Mesendoderm (in vitro differentiated cells): ENCODE measurements around the gene NOL6.

Experiments used
- DNase-seq: peaks from one replicate; pipeline ENCODE4 v3.0.0; 2013
- H2AK5ac ChIP-seq: 2 replicates; pipeline ENCODE4 v1.6.1; 2013; ENCODE audit warnings: low read length, inconsistent platforms
- H2BK120ac ChIP-seq: 2 replicates; pipeline ENCODE4 v1.6.1; 2013; ENCODE audit warnings: low read depth, mild to moderate bottlenecking, low read length, moderate library complexity, mixed read lengths
- H2BK15ac ChIP-seq: replicated peaks from 2 replicates; pipeline ENCODE4 v1.6.1; 2013; ENCODE audit warnings: low read depth, mild to moderate bottlenecking, moderate library complexity
- H2BK5ac ChIP-seq: 2 replicates; pipeline ENCODE4 v1.6.1; 2013; ENCODE audit warnings: low read length, inconsistent platforms
- H3K18ac ChIP-seq: 2 replicates; pipeline ENCODE4 v1.6.1; 2013; ENCODE audit warnings: mild to moderate bottlenecking, low read length, mixed read lengths
- H3K23ac ChIP-seq: one replicate; pipeline ENCODE4 v1.6.1; 2013; ENCODE audit warnings: low read length
- H3K27ac ChIP-seq: 2 replicates; pipeline ENCODE4 v1.5.1; 2013; ENCODE audit warnings: low read depth, mild to moderate bottlenecking, inconsistent platforms, low read length, moderate library complexity
- H3K27me3 ChIP-seq: 2 replicates; pipeline ENCODE4 v1.6.1; 2013; ENCODE audit warnings: low read length, control low read depth, mild to moderate bottlenecking, inconsistent platforms; ENCODE audit not compliant: insufficient read depth, poor library complexity
- H3K36me3 ChIP-seq: 2 replicates; pipeline ENCODE4 v1.6.1; 2013; ENCODE audit warnings: low read length, inconsistent platforms; ENCODE audit not compliant: control insufficient read depth, insufficient read depth
- H3K4ac ChIP-seq: one replicate; pipeline ENCODE4 v1.6.1; 2013; ENCODE audit warnings: low read depth, mild to moderate bottlenecking, low read length, moderate library complexity
- H3K4me1 ChIP-seq: 2 replicates; pipeline ENCODE4 v1.6.1; 2013; ENCODE audit warnings: low read depth, low read length, inconsistent platforms; ENCODE audit not compliant: control insufficient read depth
- H3K4me2 ChIP-seq: 2 replicates; pipeline ENCODE4 v1.6.1; 2013; ENCODE audit warnings: low read length
- H3K4me3 ChIP-seq: 2 replicates; pipeline ENCODE4 v1.5.1; 2013; ENCODE audit warnings: mild to moderate bottlenecking, low read length
- H3K56ac ChIP-seq: one replicate; pipeline ENCODE4 v1.6.1; 2013; ENCODE audit warnings: low read length
- H3K79me1 ChIP-seq: 2 replicates; pipeline ENCODE4 v1.6.1; 2013; ENCODE audit warnings: low read length, inconsistent platforms
- H3K79me2 ChIP-seq: 2 replicates; pipeline ENCODE4 v1.6.1; 2013; ENCODE audit warnings: mild to moderate bottlenecking, low read length; ENCODE audit not compliant: control insufficient read depth, insufficient read depth
- H3K9ac ChIP-seq: 2 replicates; pipeline ENCODE4 v1.6.1; 2013; ENCODE audit warnings: low read length, inconsistent platforms
- H4K5ac ChIP-seq: one replicate; pipeline ENCODE4 v1.6.1; 2013; ENCODE audit warnings: low read length
- H4K8ac ChIP-seq: one replicate; pipeline ENCODE4 v1.6.1; 2013; ENCODE audit warnings: low read depth, mild to moderate bottlenecking, control low read depth, low read length, moderate library complexity
- WGBS: extraction: QIAGEN DNeasy Blood & Tissue Kit; methylation state at CpG from one replicate; pipeline ENCODE4 v1.1.7; 2013; ENCODE audit warnings: low lambda C conversion rate, missing lambda C conversion rate; ENCODE audit not compliant: insufficient coverage; ENCODE audit errors: extremely low coverage; 5-methylcytosine and 5-hydroxymethylcytosine counted together

Gene NOL6

GRCh38 chr9:33443047-33443446, 30.7 kb downstream of the NOL6 start:
- no peak for DNase-seq
- Histone ChIP-seq H2BK15ac (no peak overlapping the region), H3K27ac (no peak overlapping the region), H3K36me3 (no peaks in the 10 kb centered on the region), H3K4ac (no peak overlapping the region), H4K8ac (no peak overlapping the region), H3K4me1 (peaks cover 15% of the 10 kb centered on the region), H3K4me3 (no peak overlapping the region), H2BK5ac (no peak overlapping the region), H3K23ac (no peak overlapping the region), H3K4me2 (no peak overlapping the region), H3K79me1 (no peaks in the 10 kb centered on the region), H2BK120ac (no peak overlapping the region), H2AK5ac (no peak overlapping the region), H3K56ac (no peak overlapping the region), H3K79me2 (no peaks in the 10 kb centered on the region), H3K9ac (no peak overlapping the region), H3K18ac (no peak overlapping the region), H3K27me3 (no peaks in the 10 kb centered on the region), H4K5ac (no peak overlapping the region)
- no CpG with 5 or more reads among the region's 9 CpGs for WGBS

- Histone ChIP-seq H4K5ac (no peak overlapping the region), H3K4me2 (no peak overlapping the region), H2BK120ac (no peak overlapping the region), H2AK5ac (no peak overlapping the region), H3K4ac (no peak overlapping the region), H2BK15ac (no peak overlapping the region), H3K4me1 (peaks cover 15% of the 10 kb centered on the region), H3K27ac (no peak overlapping the region), H3K56ac (no peak overlapping the region), H3K4me3 (no peak overlapping the region), H4K8ac (no peak overlapping the region), H3K18ac (no peak overlapping the region), H3K9ac (no peak overlapping the region), H3K27me3 (no peaks in the 10 kb centered on the region), H3K79me1 (no peaks in the 10 kb centered on the region), H3K23ac (no peak overlapping the region), H3K79me2 (no peaks in the 10 kb centered on the region), H2BK5ac (no peak overlapping the region), H3K36me3 (no peaks in the 10 kb centered on the region)
- no peak for DNase-seq
- no CpG with 5 or more reads among the region's 15 CpGs for WGBS
Measured at GRCh38 chr9:33442125-33442524, 31.6 kb downstream of the NOL6 start.

- no peak overlapping the region for H2BK5ac ChIP-seq
- H4K5ac ChIP-seq: no peak overlapping the region
- H3K79me1 ChIP-seq: no peaks in the 10 kb centered on the region
- H3K23ac ChIP-seq: no peak overlapping the region
- H3K4me1 ChIP-seq: peaks cover 15% of the 10 kb centered on the region
- H2BK15ac ChIP-seq: no peak overlapping the region
- H3K79me2 ChIP-seq: no peaks in the 10 kb centered on the region
- no peaks in the 10 kb centered on the region for H3K36me3 ChIP-seq
- H3K27me3 ChIP-seq: no peaks in the 10 kb centered on the region
- no peak overlapping the region for H3K4me3 ChIP-seq
- whole genome bisulfite sequencing: no CpG with 5 or more reads among the region's 1 CpG
- H3K27ac ChIP-seq: no peak overlapping the region
- no peak overlapping the region for H3K9ac ChIP-seq
- H2BK120ac ChIP-seq: no peak overlapping the region
- no peak for DNase-seq
- H4K8ac ChIP-seq: no peak overlapping the region
- H3K18ac ChIP-seq: no peak overlapping the region
- H3K4me2 ChIP-seq: no peak overlapping the region
- H3K4ac ChIP-seq: no peak overlapping the region
- H3K56ac ChIP-seq: no peak overlapping the region
- no peak overlapping the region for H2AK5ac ChIP-seq
Measured at GRCh38 chr9:33440609-33441008, 33.1 kb downstream of the NOL6 start.

GRCh38 chr9:33440204-33440603, 33.5 kb downstream of the NOL6 start:
- Histone ChIP-seq H2BK15ac (no peak overlapping the region), H2AK5ac (no peak overlapping the region), H3K27me3 (no peaks in the 10 kb centered on the region), H4K8ac (no peak overlapping the region), H3K18ac (no peak overlapping the region), H3K27ac (no peak overlapping the region), H2BK5ac (no peak overlapping the region), H3K36me3 (no peaks in the 10 kb centered on the region), H4K5ac (no peak overlapping the region), H3K4ac (no peak overlapping the region), H3K23ac (no peak overlapping the region), H2BK120ac (no peak overlapping the region), H3K79me2 (no peaks in the 10 kb centered on the region), H3K4me3 (no peak overlapping the region), H3K79me1 (no peaks in the 10 kb centered on the region), H3K4me2 (no peak overlapping the region), H3K4me1 (peaks cover 15% of the 10 kb centered on the region), H3K9ac (no peak overlapping the region), H3K56ac (no peak overlapping the region)
- DNase-seq: no peak
- no CpG with 5 or more reads among the region's 7 CpGs for WGBS

- no CpG with 5 or more reads among the region's 6 CpGs for WGBS
- H2BK120ac ChIP-seq: no peak overlapping the region
- no peak overlapping the region for H4K5ac ChIP-seq
- no peak overlapping the region for H3K9ac ChIP-seq
- no peak overlapping the region for H3K18ac ChIP-seq
- H3K27me3 ChIP-seq: no peaks in the 10 kb centered on the region
- H3K79me1 ChIP-seq: no peaks in the 10 kb centered on the region
- no peak overlapping the region for H4K8ac ChIP-seq
- H2BK15ac ChIP-seq: no peak overlapping the region
- no peak overlapping the region for H3K56ac ChIP-seq
- no peaks in the 10 kb centered on the region for H3K36me3 ChIP-seq
- no peak overlapping the region for H3K27ac ChIP-seq
- no peaks in the 10 kb centered on the region for H3K79me2 ChIP-seq
- no peak overlapping the region for H2AK5ac ChIP-seq
- no peak overlapping the region for H3K4me3 ChIP-seq
- no peak overlapping the region for H2BK5ac ChIP-seq
- no peak overlapping the region for H3K4me2 ChIP-seq
- H3K23ac ChIP-seq: no peak overlapping the region
- no peak for DNase-seq
- peaks cover 15% of the 10 kb centered on the region for H3K4me1 ChIP-seq
- H3K4ac ChIP-seq: no peak overlapping the region
Measured at GRCh38 chr9:33439731-33440130, 34.0 kb downstream of the NOL6 start.

GRCh38 chr9:33438926-33439680, 34.6 kb downstream of the NOL6 start:
- H3K4me2 ChIP-seq: no peak overlapping the region

More at GRCh38 chr9:33438926-33439680, 34.6 kb downstream of the NOL6 start:
- Histone ChIP-seq H3K23ac (no peak overlapping the region), H3K79me2 (no peaks in the 10 kb centered on the region), H3K4me3 (no peak overlapping the region), H3K27me3 (no peaks in the 10 kb centered on the region), H3K4me1 (peaks cover 15% of the 10 kb centered on the region), H3K9ac (no peak overlapping the region), H3K36me3 (no peaks in the 10 kb centered on the region), H4K5ac (no peak overlapping the region), H3K27ac (no peak overlapping the region), H4K8ac (no peak overlapping the region), H2BK5ac (no peak overlapping the region), H2BK15ac (no peak overlapping the region), H3K4ac (no peak overlapping the region), H3K79me1 (no peaks in the 10 kb centered on the region), H3K18ac (no peak overlapping the region), H3K56ac (peak overlapping the region; percentile 65), H2AK5ac (no peak overlapping the region), H2BK120ac (no peak overlapping the region)
- no peak for DNase-seq
- no CpG with 5 or more reads among the region's 7 CpGs for WGBS
